Measurements from ENCODE around the gene SF3A2.
"Not testable (repeated sequence)": the region's sequence is repeated elsewhere in the genome, so short reads cannot be mapped to it uniquely, and the experiment has no call there.

SF3A2 gene

GRCh38 chr19:2277138-2277537 is 40.5 kb downstream of the SF3A2 start:
- Histone ChIP-seq H3K27ac (replicated peaks; ENCODE audit: low read length) (no peak overlapping the region), H3K4me2 (ENCODE audit: insufficient read depth, low read length, poor library complexity, severe bottlenecking) (no peak overlapping the region), H3K4me1 (ENCODE audit: control insufficient read depth in 2 of 2, insufficient read depth in 1 of 2, low read depth in 1 of 2, low read length in 2 of 2) (peaks cover 8 to 19% of the 10 kb centered on the region in 2 donors), H3K9me3 (replicated peaks in 1 of 2; ENCODE audit: control insufficient read depth in 2 of 2, insufficient read depth in 1 of 2, low read depth in 1 of 2, low read length in 2 of 2) (no peaks in the 10 kb centered on the region), H3K14ac (ENCODE audit: low read length) (no peak overlapping the region), H3K23ac (ENCODE audit: low read depth, low read length, poor library complexity) (no peak overlapping the region), H3K27me3 (ENCODE audit: control insufficient read depth in 3 of 3, insufficient read depth in 3 of 3, low read depth in 1 of 3, low read length in 3 of 3) (peaks cover 0 to 6% (median 0%) of the 10 kb centered on the region in 3 experiments), H2BK15ac (ENCODE audit: low read length) (no peak overlapping the region), H2BK12ac (ENCODE audit: low read length) (no peak overlapping the region), H4K8ac (ENCODE audit: low read depth, low read length) (no peak overlapping the region), H2BK5ac (ENCODE audit: low read length) (no peak overlapping the region), H2BK120ac (ENCODE audit: low read depth, low read length) (no peak overlapping the region), H3K4ac (ENCODE audit: low read length) (no peak overlapping the region), H3K36me3 (replicated peaks in 1 of 2; ENCODE audit: control insufficient read depth in 2 of 2, insufficient read depth in 2 of 2, low read length in 2 of 2) (peaks cover 14 to 19% of the 10 kb centered on the region in 2 donors), H3K79me1 (ENCODE audit: low read depth, low read length) (peaks cover 15% of the 10 kb centered on the region), H3K9ac (ENCODE audit: low read depth, low read length, poor library complexity) (no peak overlapping the region), H3K4me3 (ENCODE audit: low read length in 2 of 2) (no peak overlapping the region), H4K91ac (ENCODE audit: low read depth, low read length, poor library complexity) (no peak overlapping the region), H3K18ac (ENCODE audit: low read length) (no peak overlapping the region), H2AFZ (ENCODE audit: low read length) (no peak overlapping the region), H2AK5ac (ENCODE audit: low read depth, low read length) (no peak overlapping the region)
- WGBS, 2 donors (ENCODE audit: extremely low coverage in 2 of 2, insufficient read length in 2 of 2, insufficient replicate concordance in 1 of 2), result no CpG with 5 or more reads among the region's 9 CpGs
- no peak for DNase-seq (ENCODE audit: low spot score)

- Histone ChIP-seq H3K27me3 (ENCODE audit: control insufficient read depth in 3 of 3, insufficient read depth in 3 of 3, low read depth in 1 of 3, low read length in 3 of 3) (peaks cover 0 to 18% (median 0%) of the 10 kb centered on the region in 3 experiments), H3K9me3 (replicated peaks in 1 of 2; ENCODE audit: control insufficient read depth in 2 of 2, insufficient read depth in 1 of 2, low read depth in 1 of 2, low read length in 2 of 2) (no peaks in the 10 kb centered on the region), H3K27ac (replicated peaks; ENCODE audit: low read length) (no peak overlapping the region), H3K18ac (ENCODE audit: low read length) (peak overlapping the region; percentile 38), H3K4me2 (ENCODE audit: insufficient read depth, low read length, poor library complexity, severe bottlenecking) (no peak overlapping the region), H2BK120ac (ENCODE audit: low read depth, low read length) (no peak overlapping the region), H2BK12ac (ENCODE audit: low read length) (no peak overlapping the region), H3K23ac (ENCODE audit: low read depth, low read length, poor library complexity) (no peak overlapping the region), H2AK5ac (ENCODE audit: low read depth, low read length) (no peak overlapping the region), H4K91ac (ENCODE audit: low read depth, low read length, poor library complexity) (no peak overlapping the region), H3K9ac (ENCODE audit: low read depth, low read length, poor library complexity) (peak overlapping the region; percentile 4), H2AFZ (ENCODE audit: low read length) (no peak overlapping the region), H3K14ac (ENCODE audit: low read length) (no peak overlapping the region), H2BK15ac (ENCODE audit: low read length) (no peak overlapping the region), H3K4me1 (ENCODE audit: control insufficient read depth in 2 of 2, insufficient read depth in 1 of 2, low read depth in 1 of 2, low read length in 2 of 2) (peaks cover 5 to 15% of the 10 kb centered on the region in 2 donors), H4K8ac (ENCODE audit: low read depth, low read length) (no peak overlapping the region), H3K36me3 (replicated peaks in 1 of 2; ENCODE audit: control insufficient read depth in 2 of 2, insufficient read depth in 2 of 2, low read length in 2 of 2) (peaks cover 6 to 7% of the 10 kb centered on the region in 2 donors), H2BK5ac (ENCODE audit: low read length) (no peak overlapping the region), H3K4me3 (ENCODE audit: low read length in 2 of 2) (no peak overlapping the region), H3K4ac (ENCODE audit: low read length) (no peak overlapping the region), H3K79me1 (ENCODE audit: low read depth, low read length) (peaks cover 15% of the 10 kb centered on the region)
- DNase-seq (ENCODE audit: low spot score), result no peak
- WGBS, 2 donors (ENCODE audit: extremely low coverage in 2 of 2, insufficient read length in 2 of 2, insufficient replicate concordance in 1 of 2), result no CpG with 5 or more reads among the region's 33 CpGs
Measured at GRCh38 chr19:2278459-2279158, 42.0 kb downstream of the SF3A2 start.

GRCh38 chr19:2280633-2281264 is 44.1 kb downstream of the SF3A2 start:
- no peak overlapping the region for H2AFZ ChIP-seq (ENCODE audit: low read length)
- H3K4me2 ChIP-seq (ENCODE audit: insufficient read depth, low read length, poor library complexity, severe bottlenecking), result no peak overlapping the region
- no peak overlapping the region for H2BK120ac ChIP-seq (ENCODE audit: low read depth, low read length)
- no peaks in the 10 kb centered on the region for H3K36me3 ChIP-seq (replicated peaks in 1 of 2; ENCODE audit: control insufficient read depth in 2 of 2, insufficient read depth in 2 of 2, low read length in 2 of 2)
- H4K91ac ChIP-seq (ENCODE audit: low read depth, low read length, poor library complexity), result no peak overlapping the region
- H3K23ac ChIP-seq (ENCODE audit: low read depth, low read length, poor library complexity), result peak overlapping the region; percentile 55
- H3K4me3 ChIP-seq (ENCODE audit: low read length in 2 of 2), result no peak overlapping the region
- no peak overlapping the region for H2BK15ac ChIP-seq (ENCODE audit: low read length)
- no peak overlapping the region for H2BK12ac ChIP-seq (ENCODE audit: low read length)
- WGBS, 2 donors (ENCODE audit: extremely low coverage in 2 of 2, insufficient read length in 2 of 2, insufficient replicate concordance in 1 of 2), result no CpG with 5 or more reads among the region's 26 CpGs
- no peak overlapping the region for H3K27ac ChIP-seq (replicated peaks; ENCODE audit: low read length)
- no peak overlapping the region for H3K9ac ChIP-seq (ENCODE audit: low read depth, low read length, poor library complexity)
- no peak overlapping the region for H3K4ac ChIP-seq (ENCODE audit: low read length)
- no peak overlapping the region for H2BK5ac ChIP-seq (ENCODE audit: low read length)
- peaks cover 3% of the 10 kb centered on the region for H3K79me1 ChIP-seq (ENCODE audit: low read depth, low read length)
- H2AK5ac ChIP-seq (ENCODE audit: low read depth, low read length), result no peak overlapping the region
- no peak overlapping the region for H4K8ac ChIP-seq (ENCODE audit: low read depth, low read length)
- no peak for DNase-seq (ENCODE audit: low spot score)
- H3K14ac ChIP-seq (ENCODE audit: low read length), result no peak overlapping the region
- H3K4me1 ChIP-seq (ENCODE audit: control insufficient read depth in 2 of 2, insufficient read depth in 1 of 2, low read depth in 1 of 2, low read length in 2 of 2), result peaks cover 3 to 8% of the 10 kb centered on the region in 2 donors
- peaks cover 0 to 18% (median 0%) of the 10 kb centered on the region in 3 experiments for H3K27me3 ChIP-seq (ENCODE audit: control insufficient read depth in 3 of 3, insufficient read depth in 3 of 3, low read depth in 1 of 3, low read length in 3 of 3)
- H3K18ac ChIP-seq (ENCODE audit: low read length), result no peak overlapping the region
- H3K9me3 ChIP-seq (replicated peaks in 1 of 2; ENCODE audit: control insufficient read depth in 2 of 2, insufficient read depth in 1 of 2, low read depth in 1 of 2, low read length in 2 of 2), result no peaks in the 10 kb centered on the region

- H3K27ac ChIP-seq (replicated peaks; ENCODE audit: low read length); H3K23ac ChIP-seq (ENCODE audit: low read depth, low read length, poor library complexity); DNase-seq (ENCODE audit: low spot score); H3K79me1 ChIP-seq (ENCODE audit: low read depth, low read length); H4K91ac ChIP-seq (ENCODE audit: low read depth, low read length, poor library complexity); H3K9me3 ChIP-seq (replicated peaks in 1 of 2; ENCODE audit: control insufficient read depth in 2 of 2, insufficient read depth in 1 of 2, low read depth in 1 of 2, low read length in 2 of 2); H3K14ac ChIP-seq (ENCODE audit: low read length); H3K4ac ChIP-seq (ENCODE audit: low read length); H3K9ac ChIP-seq (ENCODE audit: low read depth, low read length, poor library complexity); H2BK15ac ChIP-seq (ENCODE audit: low read length); H2BK12ac ChIP-seq (ENCODE audit: low read length); H3K4me1 ChIP-seq (ENCODE audit: control insufficient read depth in 2 of 2, insufficient read depth in 1 of 2, low read depth in 1 of 2, low read length in 2 of 2); H4K8ac ChIP-seq (ENCODE audit: low read depth, low read length); H3K36me3 ChIP-seq (replicated peaks in 1 of 2; ENCODE audit: control insufficient read depth in 2 of 2, insufficient read depth in 2 of 2, low read length in 2 of 2); H2BK120ac ChIP-seq (ENCODE audit: low read depth, low read length): not testable (repeated sequence)
- Histone ChIP-seq H3K18ac (ENCODE audit: low read length) (peak overlapping the region; percentile 71), H2BK5ac (ENCODE audit: low read length) (peak overlapping the region; percentile 48), H3K4me3 (ENCODE audit: low read length in 2 of 2) (peak overlapping the region in 1 of 2 donors; percentile 34), H2AFZ (ENCODE audit: low read length) (peak overlapping the region; percentile 84), H2AK5ac (ENCODE audit: low read depth, low read length) (peak overlapping the region; percentile 76), H3K27me3 (ENCODE audit: control insufficient read depth in 3 of 3, insufficient read depth in 3 of 3, low read depth in 1 of 3, low read length in 3 of 3) (peaks cover 0 to 21% (median 0%) of the 10 kb centered on the region in 3 experiments), H3K4me2 (ENCODE audit: insufficient read depth, low read length, poor library complexity, severe bottlenecking) (peak overlapping the region; percentile 67)
- WGBS, 2 donors (ENCODE audit: extremely low coverage in 2 of 2, insufficient read length in 2 of 2, insufficient replicate concordance in 1 of 2), result no CpG with 5 or more reads among the region's 16 CpGs
Measured at GRCh38 chr19:2281265-2282061, 44.8 kb downstream of the SF3A2 start.
